Nucleus accumbens (tissue), 56 donors: ENCODE measurements around the gene CALN1.

Experiments
- DNase-seq, 56 donors: peaks; one replicate each; lab custom pipeline; 2025; lab: John Stamatoyannopoulos, UW

CALN1 gene

DNA sequence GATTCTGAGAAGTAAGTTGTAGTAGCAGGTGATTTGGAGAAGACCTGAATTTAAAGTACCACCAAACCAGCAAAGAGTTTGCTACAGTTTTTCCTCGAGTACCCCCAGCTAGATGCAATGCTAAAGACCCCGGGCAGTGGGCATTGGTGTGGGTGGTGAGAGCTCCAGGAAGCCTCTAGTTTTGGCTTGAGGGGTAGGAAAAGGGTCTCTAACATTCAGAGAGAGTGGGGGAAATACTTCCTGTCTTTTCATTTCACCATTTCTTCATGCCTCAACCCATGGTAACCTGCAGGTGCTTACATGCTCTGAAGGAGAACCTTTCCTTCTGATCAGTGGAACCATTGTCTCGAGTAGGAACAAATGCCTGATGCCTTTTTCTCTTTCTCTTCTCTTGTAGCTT is 352.2 kb downstream of the CALN1 start:
- no peak for DNase-seq

DNA sequence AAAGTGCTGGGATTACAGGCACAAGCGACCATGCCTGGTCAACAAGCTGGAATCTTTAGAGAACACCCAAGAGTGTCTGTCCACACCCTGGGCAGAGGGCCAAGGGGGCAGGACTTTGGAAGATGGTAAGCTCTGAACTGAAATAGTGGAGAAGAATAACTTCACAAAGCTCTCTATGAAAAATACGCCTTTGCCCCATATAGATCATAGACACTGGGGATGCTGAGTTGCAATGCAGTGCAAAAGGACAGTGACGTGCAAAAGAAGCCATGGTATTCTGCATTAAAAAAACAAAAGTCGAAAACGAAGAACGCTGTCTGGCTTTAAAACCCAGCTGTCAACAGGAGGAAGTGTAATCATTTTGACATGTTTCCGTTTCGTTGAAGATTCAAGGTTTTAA is 353.6 kb downstream of the CALN1 start:
- DNase-seq: no peak

DNA sequence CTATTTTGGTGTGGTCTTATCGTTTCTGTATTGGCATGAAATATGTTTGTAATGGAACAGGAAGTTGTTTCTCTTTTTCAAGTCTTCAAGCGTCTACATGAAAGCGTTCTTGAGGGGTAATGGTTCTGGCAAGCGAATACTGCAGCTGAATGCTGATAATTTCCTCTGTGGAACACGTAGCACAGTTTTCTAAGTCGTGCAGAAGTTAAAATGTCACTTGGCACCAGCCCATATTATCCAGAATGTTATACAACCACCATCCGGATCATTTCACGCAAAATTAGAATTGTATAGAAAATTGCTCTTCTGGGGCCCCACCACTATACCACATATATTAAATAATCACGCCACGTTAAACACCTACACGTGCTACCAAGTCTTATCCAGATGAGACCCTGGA is 354.3 kb downstream of the CALN1 start:
- DNase-seq: no peak

DNA sequence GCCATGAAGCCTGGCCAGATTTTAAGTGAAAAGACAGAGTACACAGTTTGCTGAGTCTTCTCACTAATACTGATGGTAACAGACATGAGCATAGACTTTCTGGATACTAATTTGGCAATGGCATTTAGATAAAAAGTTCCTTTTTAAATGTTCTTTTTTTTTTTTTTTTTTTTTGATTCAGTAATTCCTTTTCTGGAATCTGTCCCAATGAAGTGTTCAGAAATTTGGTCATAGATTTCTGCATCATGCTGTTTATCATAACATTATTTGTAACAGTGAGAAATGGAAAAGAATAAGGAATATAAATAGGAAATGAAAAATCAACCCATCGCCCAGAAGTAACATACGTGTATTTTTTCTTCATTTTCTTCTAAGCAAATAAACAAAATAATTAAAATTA is 354.9 kb downstream of the CALN1 start:
- DNase-seq: no peak

DNA sequence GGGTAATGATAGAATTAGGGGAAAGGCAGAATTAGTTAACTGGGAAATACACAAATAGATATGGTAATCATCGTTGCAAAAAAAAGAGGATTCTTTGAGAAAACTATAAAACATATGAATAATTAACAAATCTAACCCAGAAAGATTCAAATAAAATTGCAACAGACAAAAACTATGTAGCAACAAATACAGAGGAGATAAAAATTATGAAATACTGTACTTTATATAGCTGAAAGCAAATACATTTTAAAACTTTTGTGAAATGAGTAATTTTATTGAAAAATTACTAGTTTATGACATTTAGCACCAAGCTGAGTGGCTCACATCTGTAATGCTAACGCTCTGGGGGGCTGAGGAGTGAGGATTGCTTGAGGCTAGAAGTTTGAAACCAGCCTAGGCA is 356.7 kb downstream of the CALN1 start:
- DNase-seq: no peak

DNA sequence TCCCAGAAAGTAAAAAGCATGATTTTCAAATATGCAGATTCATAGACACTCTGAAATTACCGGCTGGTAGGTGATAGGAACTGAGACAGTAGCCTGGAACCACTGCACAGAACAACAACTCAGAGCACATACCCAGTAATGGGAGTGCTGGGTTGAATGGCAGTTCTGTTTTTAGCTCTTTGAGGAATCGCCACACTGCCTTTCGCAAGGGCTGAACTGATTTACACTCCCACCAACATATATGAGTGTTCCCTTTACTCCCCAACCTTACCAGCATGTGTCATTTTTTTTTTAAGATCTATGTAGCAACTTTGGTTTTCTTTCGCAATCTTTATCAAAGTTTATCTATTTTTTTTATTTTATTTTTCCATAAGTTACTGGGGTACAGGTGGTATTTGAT is 358.8 kb downstream of the CALN1 start:
- DNase-seq: no peak

DNA sequence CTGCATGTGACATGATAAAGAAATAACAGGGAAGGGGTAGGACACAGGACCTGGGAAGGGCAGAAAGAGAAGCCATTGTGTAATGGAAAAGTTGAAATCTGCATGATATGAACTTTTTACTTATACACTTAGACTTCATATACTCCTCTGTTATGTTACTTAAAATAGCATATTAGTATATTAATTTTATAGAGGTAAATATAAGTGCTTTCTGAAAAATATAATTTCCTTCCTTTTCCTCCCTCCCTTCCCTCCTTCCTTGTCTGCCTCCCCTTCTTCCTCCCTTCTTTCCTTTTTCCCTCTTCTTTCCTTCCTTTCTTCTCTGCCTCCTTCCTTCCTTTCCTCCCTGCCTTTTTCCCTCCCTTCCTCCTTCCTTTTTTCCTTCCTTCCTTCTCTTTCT is 363.7 kb downstream of the CALN1 start:
- DNase-seq: no peak

DNA sequence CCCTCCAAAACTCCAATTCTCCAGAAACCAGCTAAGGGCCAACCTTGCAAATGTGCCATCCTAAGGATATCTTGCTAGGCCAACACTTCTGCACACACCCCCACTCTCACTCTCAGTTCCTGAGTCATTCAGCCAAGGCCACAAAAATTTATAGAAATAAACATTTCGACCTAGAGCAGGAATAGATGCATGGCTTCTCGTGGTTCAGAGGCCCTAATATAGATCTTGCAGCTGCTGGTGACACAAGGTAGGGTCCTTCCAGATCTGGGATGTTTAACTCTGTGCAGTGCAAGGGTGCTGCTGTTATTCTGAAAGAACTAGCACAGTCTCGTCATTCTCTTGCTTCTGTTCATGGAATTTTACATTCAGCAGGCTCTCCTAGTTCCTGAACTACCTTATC is 369.3 kb downstream of the CALN1 start:
- DNase-seq: no peak

DNA sequence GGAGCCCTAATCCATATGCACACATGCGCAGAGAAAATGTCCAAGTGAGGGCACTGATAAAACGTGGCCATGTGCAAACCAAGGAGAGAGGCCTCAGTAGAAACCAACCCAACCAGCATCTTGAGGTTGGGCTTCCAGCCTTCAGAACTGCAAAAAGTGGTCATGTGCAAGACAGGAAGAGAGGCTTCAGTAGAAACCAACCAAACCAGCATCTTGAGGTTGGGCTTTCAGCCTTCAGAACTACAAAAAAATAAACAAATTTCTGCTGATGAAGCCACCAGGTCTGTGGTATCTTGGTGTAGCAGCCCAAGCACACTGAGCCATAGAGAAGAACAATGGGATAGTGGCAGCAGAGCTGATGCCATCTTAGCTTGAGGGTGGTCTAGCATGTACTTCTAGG is 371.5 kb downstream of the CALN1 start:
- DNase-seq: no peak

DNA sequence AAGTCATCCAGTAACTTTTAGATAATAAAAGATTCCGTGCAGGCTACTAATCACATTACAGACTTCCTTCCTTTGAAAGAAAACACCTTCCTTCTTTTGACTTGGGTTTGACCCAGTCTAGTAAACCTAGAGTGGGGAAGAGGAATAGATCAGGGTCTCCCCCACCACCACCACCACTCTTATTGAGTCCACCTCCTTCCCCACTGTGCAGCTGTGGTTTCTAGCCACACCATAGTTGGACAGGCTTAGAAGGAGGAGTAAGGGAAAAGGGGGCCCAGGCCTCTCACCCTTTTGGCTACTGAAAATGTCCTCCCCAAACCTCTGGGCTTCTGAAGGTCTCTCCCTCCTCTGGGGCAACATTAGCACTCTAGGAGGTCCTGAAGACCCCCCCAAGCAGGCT is 372.7 kb downstream of the CALN1 start:
- DNase-seq: no peak

DNA sequence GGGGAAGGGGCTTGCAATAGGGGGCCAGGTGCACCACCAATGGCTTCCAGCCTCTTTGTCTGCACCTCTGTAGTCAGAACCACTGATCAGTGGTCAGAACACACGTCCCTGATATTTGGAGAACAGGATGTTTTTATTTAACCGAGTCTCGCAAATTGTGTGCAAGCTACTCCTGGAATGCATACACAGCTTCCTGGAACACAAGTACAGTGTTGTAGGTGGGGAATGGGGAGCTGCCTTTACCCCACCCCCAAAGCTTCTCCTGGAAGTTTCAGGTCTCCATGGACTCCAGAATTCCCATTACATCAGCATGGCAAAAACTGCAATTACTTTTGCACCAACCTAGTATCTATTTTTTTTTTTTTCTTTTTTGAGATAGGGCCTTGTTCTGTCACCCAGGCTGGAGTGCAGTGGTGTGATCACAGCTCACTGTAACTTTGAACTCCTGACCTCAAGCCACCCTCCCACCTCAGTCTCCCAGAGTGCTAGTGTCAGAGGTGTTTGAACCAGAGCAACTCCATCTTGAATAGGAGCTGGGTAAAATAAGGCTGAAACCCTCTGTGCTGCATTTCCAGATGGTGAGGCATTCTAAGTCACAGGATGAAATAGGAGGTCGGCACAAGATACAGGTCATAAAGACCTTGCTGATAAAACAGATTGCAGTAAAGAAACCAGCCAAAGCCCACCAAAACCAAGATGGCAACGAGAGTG is 374.0 kb downstream of the CALN1 start:
- no peak for DNase-seq

DNA sequence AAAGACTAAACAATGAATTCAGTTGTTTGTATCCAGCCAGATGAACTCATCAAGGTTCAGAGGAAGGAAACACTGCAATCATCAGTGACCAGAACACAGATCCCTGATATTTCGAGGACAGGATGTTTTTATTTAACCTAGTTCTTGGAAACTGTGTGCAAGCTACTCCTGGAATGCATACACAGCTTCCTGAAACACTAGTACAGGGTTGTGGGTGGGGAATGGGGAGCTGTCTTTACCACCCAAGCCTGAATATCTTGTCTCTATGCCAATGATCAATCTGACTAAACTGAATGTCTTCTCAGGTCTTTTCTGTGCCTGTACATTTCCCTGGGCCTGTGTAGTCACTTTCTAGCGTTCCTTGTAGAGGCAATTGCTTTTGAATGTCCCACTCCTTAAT is 374.6 kb downstream of the CALN1 start:
- no peak for DNase-seq

DNA sequence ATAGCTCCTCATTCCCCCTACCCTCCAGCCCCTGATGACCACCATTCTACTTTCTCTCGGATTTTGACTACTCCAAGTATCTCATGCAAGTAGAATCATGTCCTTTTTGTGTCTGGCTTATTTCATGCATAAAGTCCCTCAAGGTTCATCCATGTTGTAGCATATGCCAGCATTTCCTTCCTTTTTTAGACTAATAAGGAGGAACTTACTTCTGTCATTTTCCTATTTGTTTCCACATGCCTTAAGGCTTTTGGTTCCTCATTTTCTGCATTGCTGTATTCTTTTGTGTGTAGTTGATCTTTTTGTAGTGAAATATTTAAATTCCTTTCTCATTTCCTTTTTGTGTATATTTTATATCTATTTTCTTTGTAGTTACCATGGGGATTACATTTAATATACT is 376.9 kb downstream of the CALN1 start:
- no peak for DNase-seq

DNA sequence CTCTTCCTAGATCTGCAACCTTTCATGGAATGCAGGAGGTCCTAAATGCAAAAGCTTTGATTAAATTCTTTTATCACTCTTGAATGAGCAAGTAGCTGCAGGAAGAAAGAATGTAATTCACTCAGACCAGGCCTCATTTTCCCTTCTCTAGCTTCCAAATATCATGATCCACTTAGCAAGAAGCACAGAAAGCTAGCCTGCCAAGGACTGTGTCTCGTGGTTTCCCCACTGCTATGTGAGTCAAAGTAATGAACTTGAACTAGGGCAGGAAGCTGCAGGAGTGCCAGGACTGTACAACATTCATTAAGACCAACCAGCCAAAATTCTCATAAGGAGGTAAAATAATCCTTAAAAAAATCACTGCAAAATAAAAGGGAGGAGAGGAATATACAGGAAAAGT is 379.2 kb downstream of the CALN1 start:
- peak in 36 of 56 donors; percentile 0 to 75 (median 10) for DNase-seq

DNA sequence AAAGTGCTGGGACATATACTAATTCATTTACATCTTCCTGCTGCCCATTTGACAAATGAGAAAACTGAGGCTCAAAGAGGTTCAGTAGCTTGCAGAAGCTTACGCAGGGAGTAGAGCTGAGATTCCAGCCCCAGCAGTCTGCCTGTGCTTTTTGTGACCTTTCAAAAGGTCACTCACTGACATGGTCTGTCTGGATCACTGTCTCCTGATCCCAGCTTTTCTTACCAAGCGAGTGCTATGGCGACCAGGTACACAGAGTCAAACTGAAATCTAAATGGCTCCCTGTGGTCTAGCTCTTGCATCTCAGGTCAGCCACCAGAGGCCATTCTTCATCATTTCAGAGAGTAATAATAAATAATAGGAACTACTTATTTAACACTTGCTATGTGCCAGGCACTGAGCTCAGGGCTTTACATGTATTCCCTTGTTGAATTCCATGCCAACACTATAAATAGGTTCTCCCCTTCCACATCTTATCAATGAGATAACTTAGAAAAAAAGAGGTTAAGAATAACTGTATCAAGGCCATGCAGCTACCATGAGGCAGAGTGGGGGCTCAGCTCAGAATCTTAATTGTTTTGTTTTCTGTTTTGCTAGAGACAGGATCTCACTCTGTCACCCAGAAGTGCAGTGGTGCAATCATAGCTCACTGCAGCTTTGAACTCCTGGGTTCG is 381.0 kb downstream of the CALN1 start:
- no peak for DNase-seq

DNA sequence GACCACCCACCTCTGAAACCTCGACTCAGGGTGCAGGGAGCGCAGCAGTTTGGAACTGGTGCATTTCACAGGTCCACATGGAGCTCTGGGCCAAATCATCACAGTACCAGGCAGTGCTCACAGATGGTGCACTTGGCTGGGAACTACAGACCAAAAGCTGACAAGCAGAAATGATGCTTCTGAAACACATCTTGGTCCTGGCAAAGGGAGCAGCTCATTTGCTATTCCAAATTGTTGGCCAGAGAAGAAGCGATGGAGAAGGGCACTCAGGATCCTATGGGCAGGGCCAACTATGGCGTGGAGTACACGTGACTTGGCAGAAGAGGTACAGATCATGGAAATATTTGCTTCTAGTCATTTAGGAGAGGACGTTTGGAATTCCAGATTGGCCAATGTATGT is 383.9 kb downstream of the CALN1 start:
- no peak for DNase-seq

DNA sequence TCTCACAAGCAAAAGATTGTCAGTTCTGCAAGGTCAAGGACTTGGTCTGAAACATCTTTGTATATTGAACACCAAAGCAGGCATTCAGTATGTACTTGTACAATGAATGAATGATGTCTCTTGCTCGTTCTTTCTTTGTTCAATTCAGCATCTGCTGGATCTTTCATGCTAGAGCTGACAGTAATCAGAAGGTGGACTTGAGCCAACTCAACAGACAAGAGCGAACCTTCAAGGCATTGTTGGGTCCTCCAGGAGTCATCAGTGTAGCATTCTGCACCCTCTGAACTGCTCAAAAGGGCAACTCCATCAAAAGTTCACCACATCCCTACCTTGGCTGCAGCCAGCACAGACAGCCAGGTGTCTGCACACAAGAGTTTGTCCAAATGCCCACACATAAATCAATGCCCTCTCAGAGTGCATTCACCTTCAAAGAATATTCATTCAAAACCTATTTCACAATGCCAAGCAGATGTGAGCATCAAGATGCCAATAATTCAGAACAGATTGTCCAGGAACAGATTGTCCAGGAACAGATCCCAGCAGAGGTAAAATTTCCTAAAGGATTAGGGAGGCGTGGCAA is 386.7 kb downstream of the CALN1 start:
- DNase-seq: no peak

DNA sequence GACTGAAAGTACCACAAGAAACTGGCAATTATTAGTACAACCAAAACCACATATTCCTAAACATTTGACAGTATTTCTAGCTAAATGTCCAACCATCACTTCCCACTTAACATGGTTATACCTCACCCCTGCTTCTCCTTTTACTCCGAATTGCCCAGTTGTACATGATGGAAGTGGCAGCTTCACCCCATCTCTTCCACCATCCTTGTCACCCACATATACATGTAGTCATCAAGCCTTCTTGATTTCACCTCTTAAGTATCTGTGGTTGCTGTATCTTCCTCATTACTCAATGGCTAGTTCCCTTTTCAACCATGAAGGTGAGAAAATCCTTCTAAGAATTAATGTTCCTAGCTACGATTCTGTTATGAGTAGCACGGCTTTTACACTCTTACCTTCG is 388.2 kb downstream of the CALN1 start:
- no peak for DNase-seq

DNA sequence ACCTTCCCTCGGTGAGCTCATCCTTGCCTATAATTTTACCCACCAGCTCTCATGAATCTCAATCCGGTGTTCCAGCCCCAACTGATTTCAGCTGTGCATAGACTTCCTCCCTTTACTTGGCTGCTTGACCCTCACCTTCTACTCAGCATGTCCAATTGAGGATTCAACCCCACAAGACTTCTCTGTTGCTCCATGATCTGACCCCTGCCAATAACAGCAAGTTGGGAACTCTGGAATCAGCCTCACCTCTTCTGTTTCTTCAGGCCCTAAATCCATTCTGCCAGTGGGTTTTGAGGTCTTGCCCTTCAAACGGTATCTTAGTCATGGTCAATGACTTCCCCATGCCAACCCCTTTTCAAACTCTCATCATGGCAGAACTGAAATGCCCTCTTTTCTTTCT is 390.4 kb downstream of the CALN1 start:
- no peak for DNase-seq

DNA sequence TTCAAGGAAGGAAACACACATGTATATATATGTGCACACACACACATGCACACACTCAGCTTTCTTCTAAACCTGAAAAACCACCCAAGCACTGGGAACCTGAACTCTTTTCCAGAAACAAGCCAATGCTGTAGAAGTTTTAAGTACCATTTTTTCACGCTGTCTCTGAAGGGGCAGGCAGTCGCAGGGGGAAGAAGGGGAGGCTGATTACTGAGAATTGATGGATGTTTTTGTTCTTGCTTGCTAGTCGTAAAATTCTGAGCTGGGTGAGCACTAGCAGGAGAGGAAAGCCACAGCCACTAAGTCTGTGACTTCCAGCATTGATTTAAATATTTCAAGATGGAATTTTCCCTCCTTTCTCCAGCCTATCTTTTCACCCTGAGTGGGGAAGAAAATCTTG is 391.8 kb downstream of the CALN1 start:
- no peak for DNase-seq

DNA sequence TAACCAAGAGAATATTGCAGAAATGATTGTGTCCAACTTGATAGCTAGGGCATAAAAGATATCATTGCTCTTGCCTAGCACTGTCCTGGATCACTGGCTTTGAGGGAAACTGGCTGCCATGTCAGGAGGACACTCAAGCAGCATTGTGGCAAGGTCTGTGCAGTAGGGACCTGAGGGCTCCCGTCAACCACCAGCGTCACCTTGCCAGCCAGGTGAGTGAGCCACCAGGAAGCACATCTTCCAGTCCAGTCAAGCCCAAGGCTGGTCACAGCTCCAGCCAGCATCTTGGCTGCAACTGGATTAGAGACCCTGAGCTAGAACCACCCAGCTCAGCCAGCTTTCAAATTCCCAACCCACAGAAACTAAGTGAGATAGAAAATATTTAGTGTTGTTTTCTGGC is 392.7 kb downstream of the CALN1 start:
- DNase-seq: no peak

DNA sequence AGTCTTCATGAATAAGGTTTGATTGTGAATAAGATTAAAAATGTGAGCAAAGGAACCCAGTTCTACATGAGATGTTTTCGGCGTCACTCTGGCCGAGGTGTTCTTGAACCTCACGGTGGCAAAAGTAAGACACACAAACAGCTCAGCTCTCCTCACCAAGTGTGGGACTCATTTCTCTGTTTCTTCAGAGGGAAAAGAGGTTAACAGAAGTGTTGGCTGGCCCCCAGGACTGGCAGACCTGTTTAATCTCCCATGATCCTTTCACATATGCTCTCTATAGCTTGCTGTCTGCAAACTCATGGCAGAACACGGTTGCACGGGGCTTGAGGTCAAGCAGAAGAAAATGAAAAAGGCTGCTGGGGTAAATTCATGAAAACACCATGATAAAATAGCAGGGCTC is 394.4 kb downstream of the CALN1 start:
- DNase-seq: no peak
